HEK293T (cell line): ENCODE results near the gene PRPSAP1.

Experiments used
- ARNT ChIP-seq: fragments of 450-650 bp; IDR thresholded peaks from 2 replicates; pipeline ENCODE4 v1.6.1; 2017; ENCODE audit warnings: mild to moderate bottlenecking
- BHLHE40 ChIP-seq: fragments of 450-650 bp; IDR thresholded peaks from 2 replicates; pipeline ENCODE4 v1.6.1; 2016; ENCODE audit warnings: mild to moderate bottlenecking, moderate library complexity, borderline replicate concordance
- CTBP1 ChIP-seq: fragments of 450-650 bp; IDR thresholded peaks from 2 replicates; pipeline ENCODE4 v1.6.1; 2016; ENCODE audit warnings: borderline replicate concordance
- ELF4 ChIP-seq: fragments of 450-650 bp; IDR thresholded peaks from 2 replicates; pipeline ENCODE4 v1.6.1; 2017; ENCODE audit warnings: antibody characterized with exemption
- FOXA1 ChIP-seq: fragments of 450-650 bp; IDR thresholded peaks from 2 replicates; pipeline ENCODE4 v1.6.1; 2016; ENCODE audit warnings: mild to moderate bottlenecking
- FOXK2 ChIP-seq: fragments of 450-650 bp; IDR thresholded peaks from 2 replicates; pipeline ENCODE4 v1.6.1; 2016; ENCODE audit warnings: mild to moderate bottlenecking
- FOXM1 ChIP-seq: fragments of 450-650 bp; IDR thresholded peaks from 2 replicates; pipeline ENCODE4 v1.6.1; 2017; ENCODE audit warnings: mild to moderate bottlenecking, borderline replicate concordance
- HDGF ChIP-seq: fragments of 450-650 bp; IDR thresholded peaks from 2 replicates; pipeline ENCODE4 v1.6.1; 2017; ENCODE audit warnings: antibody characterized with exemption, borderline replicate concordance
- L3MBTL2 ChIP-seq: fragments of 450-650 bp; conservative IDR thresholded peaks from 2 replicates; pipeline ENCODE4 v1.6.1; 2016; ENCODE audit warnings: mild to moderate bottlenecking
- LEF1 ChIP-seq: fragments of 450-650 bp; IDR thresholded peaks from 2 replicates; pipeline ENCODE4 v1.6.1; 2017; ENCODE audit warnings: mild to moderate bottlenecking, borderline replicate concordance
- PKNOX1 ChIP-seq: fragments of 450-650 bp; IDR thresholded peaks from 2 replicates; pipeline ENCODE4 v1.6.1; 2016
- SP1 ChIP-seq: fragments of 450-650 bp; IDR thresholded peaks from 2 replicates; pipeline ENCODE4 v1.6.1; 2017
- SUZ12 ChIP-seq: fragments of 450-650 bp; IDR thresholded peaks from 2 replicates; pipeline ENCODE4 v1.6.1; 2016; ENCODE audit warnings: mild to moderate bottlenecking

GRCh38 chr17:76309461-76309860 is 44.3 kb downstream of the PRPSAP1 start:
- TF ChIP-seq SP1 = no peak
- TF ChIP-seq HDGF = no peak
- no peak for TF ChIP-seq SUZ12
- TF ChIP-seq L3MBTL2 = no peak
- TF ChIP-seq PKNOX1 = no peak
- TF ChIP-seq FOXA1 = no peak
- no peak for TF ChIP-seq FOXM1
- no peak for TF ChIP-seq FOXK2
- TF ChIP-seq BHLHE40 = no peak
- no peak for TF ChIP-seq ELF4
- no peak for TF ChIP-seq ARNT
- no peak for TF ChIP-seq LEF1
- TF ChIP-seq CTBP1 = no peak
